Neural cell (in vitro differentiated cells): ENCODE results near the gene SLC1A1. TPM values are rescaled to one million over a fixed set of nuclear protein-coding genes. Genes with fewer than 3 reads are reported as not detected.

Source experiments
- H2AFZ ChIP-seq: fragments of 200-600, 300-800 bp; sonication (generic), shearing (Covaris generic); 2 replicates; pipeline ENCODE4 v1.6.0; 2014; ENCODE audit warnings: low read depth, mild to moderate bottlenecking, antibody characterized with exemption, low read length, moderate library complexity
- H3F3A ChIP-seq: fragments of 200-600 bp; shearing (Covaris generic); 2 replicates; pipeline ENCODE4 v1.6.1; 2016; ENCODE audit warnings: mild to moderate bottlenecking, moderate library complexity, mixed read lengths, antibody characterized with exemption, low read length; ENCODE audit not compliant: insufficient read depth, poor library complexity, severe bottlenecking
- H3K27ac ChIP-seq: fragments of 200-600, 300-800 bp; sonication (generic), shearing (Covaris generic); 2 replicates; pipeline ENCODE4 v1.5.1; 2014; ENCODE audit warnings: mild to moderate bottlenecking, low read length, moderate library complexity
- H3K27me3 ChIP-seq: fragments of 300-800, 200-600 bp; sonication (generic), shearing (Covaris generic); 2 replicates; pipeline ENCODE4 v1.6.0; 2014; ENCODE audit warnings: mild to moderate bottlenecking, low read depth, low read length, moderate library complexity; ENCODE audit not compliant: insufficient read depth
- H3K36me3 ChIP-seq: fragments of 300-800, 200-600 bp; sonication (generic), shearing (Covaris generic); 2 replicates; pipeline ENCODE4 v1.5.1; 2014; ENCODE audit warnings: mild to moderate bottlenecking, antibody characterized with exemption, low read length, moderate library complexity; ENCODE audit not compliant: insufficient read depth
- H3K4me2 ChIP-seq: fragments of 300-800, 200-600 bp; sonication (generic), shearing (Covaris generic); 2 replicates; pipeline ENCODE4 v1.6.0; 2014; ENCODE audit warnings: mild to moderate bottlenecking, low read length
- H3K4me3 ChIP-seq: fragments of 300-800, 200-600 bp; sonication (generic), shearing (Covaris generic); 2 replicates; pipeline ENCODE4 v1.5.1; 2014; ENCODE audit warnings: mild to moderate bottlenecking, low read length, moderate library complexity
- H3K79me2 ChIP-seq: fragments of 200-600 bp; shearing (Covaris generic); replicated peaks from 2 replicates; pipeline ENCODE4 v1.6.0; 2014; ENCODE audit warnings: mild to moderate bottlenecking, low read length, moderate library complexity; ENCODE audit not compliant: insufficient read depth
- H3K9ac ChIP-seq: fragments of 300-800, 200-600 bp; sonication (generic), shearing (Covaris generic); 2 replicates; pipeline ENCODE4 v1.6.1; 2016; ENCODE audit warnings: mild to moderate bottlenecking, low read length, mixed read lengths
- H3K9me2 ChIP-seq: fragments of 200-600 bp; shearing (Covaris generic); 2 replicates; pipeline ENCODE4 v1.6.1; 2016; ENCODE audit warnings: mild to moderate bottlenecking, low read length, mixed read lengths; ENCODE audit not compliant: insufficient read depth
- H3K9me3 ChIP-seq: fragments of 200-600, 300-800 bp; sonication (generic), shearing (Covaris generic); 2 replicates; pipeline ENCODE4 v1.6.1; 2016; ENCODE audit warnings: mild to moderate bottlenecking, mixed run types, low read length, moderate library complexity, mixed read lengths
- H4K20me1 ChIP-seq: fragments of 200-600 bp; shearing (Covaris generic); 2 replicates; pipeline ENCODE4 v1.6.1; 2016; ENCODE audit warnings: mild to moderate bottlenecking, mixed run types; ENCODE audit not compliant: insufficient read depth
- CTCF ChIP-seq: fragments of 450-650 bp; IDR thresholded peaks from 2 replicates; pipeline ENCODE4 v1.5.1; 2014; ENCODE audit warnings: antibody characterized with exemption, mild to moderate bottlenecking, moderate library complexity; ENCODE audit not compliant: poor library complexity, severe bottlenecking
- EP300 ChIP-seq: fragments of 450-650 bp; conservative IDR thresholded peaks from 2 replicates; pipeline ENCODE4 v1.6.1; 2014; ENCODE audit warnings: antibody characterized with exemption, mild to moderate bottlenecking, moderate library complexity; ENCODE audit not compliant: poor library complexity, severe bottlenecking
- EZH2 ChIP-seq: fragments of 200-600, 300-800 bp; shearing (Covaris generic), sonication (generic); IDR thresholded peaks from 2 replicates; pipeline ENCODE4 v1.6.1; 2014; ENCODE audit warnings: antibody characterized with exemption, low read length, borderline replicate concordance, mild to moderate bottlenecking; ENCODE audit not compliant: insufficient read depth, poor library complexity, severe bottlenecking
- MXI1 ChIP-seq: fragments of 450-650 bp; conservative IDR thresholded peaks from 2 replicates; pipeline ENCODE4 v1.6.1; 2014; ENCODE audit warnings: antibody characterized with exemption, mild to moderate bottlenecking; ENCODE audit not compliant: poor library complexity, severe bottlenecking
- POLR2AphosphoS5 ChIP-seq: IDR thresholded peaks from 2 replicates; pipeline ENCODE4 v1.6.1; 2012
- RAD21 ChIP-seq: fragments of 450-650 bp; conservative IDR thresholded peaks from 2 replicates; pipeline ENCODE4 v1.6.1; 2014; ENCODE audit warnings: antibody characterized with exemption, mild to moderate bottlenecking, moderate library complexity
- REST ChIP-seq: IDR thresholded peaks from 2 replicates; pipeline ENCODE4 v1.6.1; 2012; ENCODE audit warnings: borderline replicate concordance
- SMC3 ChIP-seq: fragments of 450-650 bp; conservative IDR thresholded peaks from 2 replicates; pipeline ENCODE4 v1.6.1; 2014; ENCODE audit warnings: antibody characterized with exemption, mild to moderate bottlenecking, moderate library complexity; ENCODE audit not compliant: poor library complexity
- TAF1 ChIP-seq: IDR thresholded peaks from 2 replicates; pipeline ENCODE4 v1.6.1; 2012; ENCODE audit warnings: low read depth
- polyA plus RNA-seq: library from polyadenylated mRNA; depleted of rRNA; stranded (reverse); fragments of >200 nt; gene quantifications from 2 replicates; pipeline ENCODE4 v1.2.3, GENCODE V29; 2014

SLC1A1 gene
- polyA plus RNA-seq, 1 donor from 2014 or later, result 30.8 TPM

- no peak overlapping the region for H3K4me2 ChIP-seq
- H3K9me2 ChIP-seq, result no peaks in the 10 kb centered on the region
- H3K4me3 ChIP-seq, result no peak overlapping the region
- H3K9ac ChIP-seq, result no peak overlapping the region
- H3K27ac ChIP-seq, result no peak overlapping the region
- no peaks in the 10 kb centered on the region for H3K27me3 ChIP-seq
- H2AFZ ChIP-seq, result no peak overlapping the region
- H3K36me3 ChIP-seq, result peaks cover 4% of the 10 kb centered on the region
- no peaks in the 10 kb centered on the region for H4K20me1 ChIP-seq
- no peaks in the 10 kb centered on the region for H3K79me2 ChIP-seq
- no peaks in the 10 kb centered on the region for H3F3A ChIP-seq
- no peaks in the 10 kb centered on the region for H3K9me3 ChIP-seq
- TF ChIP-seq REST (no peak), EP300 (no peak), RAD21 (no peak), CTCF (no peak), TAF1 (no peak), EZH2 (no peak), MXI1 (no peak), POLR2AphosphoS5 (no peak), SMC3 (no peak)
Observed at GRCh38 chr9:4499917-4500316, 9.6 kb downstream of the SLC1A1 start.

GRCh38 chr9:4501147-4501507 lies 10.9 kb downstream of the SLC1A1 start:
- Histone ChIP-seq H3K27me3 (no peaks in the 10 kb centered on the region), H3K79me2 (no peaks in the 10 kb centered on the region), H3K27ac (no peak overlapping the region), H3K4me3 (no peak overlapping the region), H3K9me2 (no peaks in the 10 kb centered on the region), H2AFZ (no peak overlapping the region), H3K36me3 (peaks cover 4% of the 10 kb centered on the region), H3K9me3 (no peaks in the 10 kb centered on the region), H3K9ac (no peak overlapping the region), H4K20me1 (no peaks in the 10 kb centered on the region), H3F3A (no peaks in the 10 kb centered on the region), H3K4me2 (no peak overlapping the region)
- TF ChIP-seq EZH2 (no peak), SMC3 (no peak), POLR2AphosphoS5 (no peak), EP300 (no peak), REST (no peak), MXI1 (no peak)
